Uterus (tissue), 2 donors: ENCODE data around the gene CLTC.

Source experiments
- POLR2A ChIP-seq, 2 donors: fragments of 450-650 bp; IDR thresholded peaks; one replicate each; pipeline ENCODE4 v1.6.1; 2016; ENCODE audit warnings: antibody characterized with exemption in 2 of 2, mild to moderate bottlenecking in 1 of 2, moderate library complexity in 1 of 2
- TF ChIP-seq, protein P1 (sequence below), 4 experiments: fragments of 200-600 bp in 2 of 4; fragments of 450-650 bp in 2 of 4; sonication (generic) in 2 of 4; IDR thresholded peaks; one replicate each; pipeline ENCODE4 v1.5.1; 2016 to 2019; ENCODE audit warnings: antibody characterized with exemption in 4 of 4, mild to moderate bottlenecking in 2 of 4, moderate library complexity in 1 of 4

DNA sequence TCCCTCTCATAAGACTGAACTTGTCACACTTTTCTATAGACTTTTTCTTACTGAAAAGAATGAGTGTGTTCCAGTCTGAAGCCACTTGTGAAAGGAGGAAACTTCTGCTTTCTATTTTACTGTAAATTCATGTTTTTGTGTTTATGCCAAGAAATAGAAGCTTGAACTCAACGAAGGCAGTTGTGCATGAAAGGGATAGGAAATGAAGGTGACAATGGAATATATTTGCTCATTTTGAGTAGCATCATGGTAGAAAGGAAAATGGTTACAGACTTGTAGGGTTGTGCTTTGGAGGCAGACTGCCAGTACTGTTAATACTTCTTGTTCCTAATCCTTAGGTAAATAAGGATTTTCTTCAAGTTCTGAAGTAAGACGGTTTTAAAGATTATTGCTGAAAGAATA is 8.1 kb downstream of the CLTC start:
- TF ChIP-seq, protein P1, sequence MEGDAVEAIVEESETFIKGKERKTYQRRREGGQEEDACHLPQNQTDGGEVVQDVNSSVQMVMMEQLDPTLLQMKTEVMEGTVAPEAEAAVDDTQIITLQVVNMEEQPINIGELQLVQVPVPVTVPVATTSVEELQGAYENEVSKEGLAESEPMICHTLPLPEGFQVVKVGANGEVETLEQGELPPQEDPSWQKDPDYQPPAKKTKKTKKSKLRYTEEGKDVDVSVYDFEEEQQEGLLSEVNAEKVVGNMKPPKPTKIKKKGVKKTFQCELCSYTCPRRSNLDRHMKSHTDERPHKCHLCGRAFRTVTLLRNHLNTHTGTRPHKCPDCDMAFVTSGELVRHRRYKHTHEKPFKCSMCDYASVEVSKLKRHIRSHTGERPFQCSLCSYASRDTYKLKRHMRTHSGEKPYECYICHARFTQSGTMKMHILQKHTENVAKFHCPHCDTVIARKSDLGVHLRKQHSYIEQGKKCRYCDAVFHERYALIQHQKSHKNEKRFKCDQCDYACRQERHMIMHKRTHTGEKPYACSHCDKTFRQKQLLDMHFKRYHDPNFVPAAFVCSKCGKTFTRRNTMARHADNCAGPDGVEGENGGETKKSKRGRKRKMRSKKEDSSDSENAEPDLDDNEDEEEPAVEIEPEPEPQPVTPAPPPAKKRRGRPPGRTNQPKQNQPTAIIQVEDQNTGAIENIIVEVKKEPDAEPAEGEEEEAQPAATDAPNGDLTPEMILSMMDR (IDR thresholded peaks at IDR 0.05): no peak
- no peak for TF ChIP-seq POLR2A (IDR thresholded peaks at IDR 0.05)
